Suprapubic skin (tissue), 4 donors: ENCODE results near the gene UNC50. TPM values are rescaled to one million over a fixed set of nuclear protein-coding genes. Genes with fewer than 3 reads are reported as not detected.

Source experiments
- DNase-seq, 2 donors: peaks; one replicate each; pipeline ENCODE4 v3.0.0-alpha.2; 2019; ENCODE audit warnings: low spot score in 2 of 2
- H3K27ac ChIP-seq: fragments of 200-600 bp; sonication (generic); one replicate; pipeline ENCODE4 v1.5.1; 2019
- H3K27me3 ChIP-seq: fragments of 200-600 bp; sonication (generic); one replicate; pipeline ENCODE4 v1.5.1; 2019
- H3K36me3 ChIP-seq: fragments of 200-600 bp; sonication (generic); one replicate; pipeline ENCODE4 v1.5.1; 2019
- H3K4me1 ChIP-seq: fragments of 200-600 bp; sonication (generic); one replicate; pipeline ENCODE4 v1.5.1; 2019
- H3K4me3 ChIP-seq: fragments of 200-600 bp; sonication (generic); one replicate; pipeline ENCODE4 v1.5.1; 2019; ENCODE audit warnings: mild to moderate bottlenecking
- H3K9me3 ChIP-seq: fragments of 200-600 bp; sonication (generic); one replicate; pipeline ENCODE4 v1.5.1; 2019
- CTCF ChIP-seq, 2 donors: fragments of 200-600 bp in 1 of 2; fragments of 450-650 bp in 1 of 2; sonication (generic) in 1 of 2; IDR thresholded peaks; one replicate each; pipeline ENCODE4 v1.5.1; 2016 to 2019; ENCODE audit warnings: antibody characterized with exemption in 2 of 2, mild to moderate bottlenecking in 1 of 2, moderate library complexity in 1 of 2
- EP300 ChIP-seq: sonication (generic); formaldehyde crosslinking; IDR thresholded peaks from one replicate; pipeline ENCODE4 v1.6.1; 2017; ENCODE audit warnings: antibody characterized with exemption
- POLR2A ChIP-seq, 2 donors: fragments of 450-650 bp; IDR thresholded peaks; one replicate each; pipeline ENCODE4 v1.6.1; 2017; ENCODE audit warnings: antibody characterized with exemption in 2 of 2, mild to moderate bottlenecking in 2 of 2, moderate library complexity in 2 of 2
- POLR2AphosphoS5 ChIP-seq, 3 donors: sonication (generic); formaldehyde crosslinking; IDR thresholded peaks; one replicate each; pipeline ENCODE4 v1.6.1; 2017; ENCODE audit warnings: antibody characterized with exemption in 3 of 3
- WGBS: methylation state at CpG from one replicate; pipeline ENCODE4 v1.1.5; 2018; 5-methylcytosine and 5-hydroxymethylcytosine counted together
- total RNA-seq, 4 donors: library from RNA; depleted of rRNA; stranded (reverse); fragments of >200 nt; gene quantifications; one replicate each; pipeline ENCODE4 v1.1.0, GENCODE V29; 2016

The UNC50 gene
- total RNA-seq, 4 donors from 2014 or later: 34.0 to 45.4 (median 40.4) TPM

GRCh38 chr2:98605076-98605475 lies 3.3 kb upstream of the UNC50 start:
- WGBS: 64% methylated on average over 3 of the region's 3 CpGs
- Histone ChIP-seq H3K4me1 (peaks cover 44% of the 10 kb centered on the region), H3K9me3 (no peaks in the 10 kb centered on the region), H3K27ac (no peak overlapping the region), H3K36me3 (peaks cover 36% of the 10 kb centered on the region), H3K4me3 (no peak overlapping the region), H3K27me3 (no peaks in the 10 kb centered on the region)
- no peak for DNase-seq
- no peak for TF ChIP-seq EP300
- TF ChIP-seq POLR2A (IDR thresholded peaks at IDR 0.05): no peak
- no peak for TF ChIP-seq POLR2AphosphoS5 (IDR thresholded peaks at IDR 0.05)
- no peak for TF ChIP-seq CTCF (IDR thresholded peaks at IDR 0.05)

GRCh38 chr2:98606431-98606830 lies 2.0 kb upstream of the UNC50 start:
- no peak for DNase-seq
- H3K4me3 ChIP-seq: peak overlapping the region; percentile 92
- no peak overlapping the region for H3K27ac ChIP-seq
- H3K36me3 ChIP-seq: peaks cover 25% of the 10 kb centered on the region
- no peaks in the 10 kb centered on the region for H3K9me3 ChIP-seq
- H3K4me1 ChIP-seq: peaks cover 56% of the 10 kb centered on the region
- TF ChIP-seq POLR2AphosphoS5 (IDR thresholded peaks at IDR 0.05) (no peak), CTCF (IDR thresholded peaks at IDR 0.05) (no peak), EP300 (no peak), POLR2A (IDR thresholded peaks at IDR 0.05) (no peak)
- H3K27me3 ChIP-seq: no peaks in the 10 kb centered on the region
- WGBS: 82% methylated on average over 7 of the region's 7 CpGs

- Histone ChIP-seq H3K4me1 (peaks cover 56% of the 10 kb centered on the region), H3K4me3 (peak overlapping the region; percentile 92), H3K27ac (no peak overlapping the region), H3K36me3 (peaks cover 23% of the 10 kb centered on the region), H3K9me3 (no peaks in the 10 kb centered on the region), H3K27me3 (no peaks in the 10 kb centered on the region)
- DNase-seq: no peak
- no peak for TF ChIP-seq EP300
- no peak for TF ChIP-seq CTCF (IDR thresholded peaks at IDR 0.05)
- TF ChIP-seq POLR2AphosphoS5 (IDR thresholded peaks at IDR 0.05): no peak
- TF ChIP-seq POLR2A (IDR thresholded peaks at IDR 0.05): no peak
- WGBS: 73% methylated on average over 6 of the region's 6 CpGs
These were observed 1.3 kb upstream of the UNC50 start for GRCh38 chr2:98607104-98607503.

GRCh38 chr2:98607741-98608115 lies 661 bp upstream of the UNC50 start:
- Histone ChIP-seq H3K27me3 (no peaks in the 10 kb centered on the region), H3K36me3 (peaks cover 23% of the 10 kb centered on the region), H3K4me3 (peak overlapping the region; percentile 92), H3K9me3 (no peaks in the 10 kb centered on the region), H3K27ac (peak overlapping the region; percentile 97), H3K4me1 (peaks cover 56% of the 10 kb centered on the region)
- TF ChIP-seq CTCF (IDR thresholded peaks at IDR 0.05) (no peak), EP300 (no peak), POLR2AphosphoS5 (IDR thresholded peaks at IDR 0.05) (no peak), POLR2A (IDR thresholded peaks at IDR 0.05) (no peak)
- WGBS: 5% methylated on average over 7 of the region's 7 CpGs
- no peak for DNase-seq

DNA sequence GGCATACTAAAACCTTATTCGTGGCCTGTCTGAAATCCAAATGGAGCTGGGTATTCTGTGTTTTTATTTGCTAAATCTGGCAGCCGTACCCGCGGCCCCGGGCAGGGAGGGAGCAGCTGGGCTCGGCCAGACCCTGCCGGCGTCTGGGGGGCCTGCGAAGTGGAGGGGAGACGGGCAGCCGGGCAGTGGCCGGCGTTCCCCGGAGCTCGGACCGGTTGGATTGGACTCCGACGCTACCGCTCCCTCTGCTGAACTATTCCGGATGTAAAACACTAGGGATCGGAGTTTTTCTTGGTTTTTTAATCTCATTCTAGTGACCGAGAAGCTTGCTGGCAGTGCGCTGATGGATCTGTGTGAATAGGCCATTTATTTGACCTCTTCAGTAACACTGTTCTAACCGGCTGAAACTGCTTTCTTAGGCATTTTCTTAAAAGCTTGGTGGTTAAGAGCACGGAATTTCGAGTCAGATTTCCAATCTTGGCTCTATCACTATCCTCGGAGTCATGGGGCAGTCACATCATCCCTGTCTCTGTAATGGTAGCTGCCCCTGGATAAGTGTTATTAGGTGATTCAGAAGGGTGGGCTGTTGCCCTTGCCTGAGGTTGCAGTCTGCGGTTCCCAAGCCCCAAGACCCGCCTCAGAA lies 694 bp downstream of the UNC50 start:
- peaks cover 19% of the 10 kb centered on the region for H3K36me3 ChIP-seq
- peaks cover 56% of the 10 kb centered on the region for H3K4me1 ChIP-seq
- no peak for TF ChIP-seq CTCF (IDR thresholded peaks at IDR 0.05)
- TF ChIP-seq EP300: no peak
- TF ChIP-seq POLR2A (IDR thresholded peaks at IDR 0.05): no peak
- no peak for TF ChIP-seq POLR2AphosphoS5 (IDR thresholded peaks at IDR 0.05)
- no peaks in the 10 kb centered on the region for H3K9me3 ChIP-seq
- H3K27ac ChIP-seq: peak overlapping the region; percentile 97
- no peak for DNase-seq
- no peaks in the 10 kb centered on the region for H3K27me3 ChIP-seq
- H3K4me3 ChIP-seq: peak overlapping the region; percentile 92
- WGBS: 4% methylated on average over 29 of the region's 29 CpGs
